ENCODE measurements around the gene NLK. TPM values are rescaled to one million over a fixed set of nuclear protein-coding genes. Genes with fewer than 3 reads are reported as not detected.
"Not testable (repeated sequence)": the region's sequence is repeated elsewhere in the genome, so short reads cannot be mapped to it uniquely, and the experiment has no call there.

The NLK gene
- total and polyA plus RNA-seq, 2 donors (not counting 3 experiments of a cell fraction or from before 2014, with no cell fraction given) = 23.8 to 34.2 TPM

- no peaks in the 10 kb centered on the region for H3K79me2 ChIP-seq (ENCODE audit: control insufficient read depth, insufficient read depth, low read length)
- H4K20me1 ChIP-seq (replicated peaks; ENCODE audit: control insufficient read depth, extremely low read depth, insufficient read depth, low read length) = no peaks in the 10 kb centered on the region
- no peaks in the 10 kb centered on the region for H3K36me3 ChIP-seq (ENCODE audit: control insufficient read depth in 2 of 2, extremely low read depth in 1 of 2, insufficient read depth in 2 of 2, low read length in 2 of 2)
- no peaks in the 10 kb centered on the region for H3K9me3 ChIP-seq (replicated peaks; ENCODE audit: control insufficient read depth, insufficient read depth, low read length)
- peak overlapping the region; percentile 49 for H2AFZ ChIP-seq (ENCODE audit: low read depth, low read length)
- peak overlapping the region; percentile 18 for H3K9ac ChIP-seq (replicated peaks; ENCODE audit: extremely low read depth, insufficient read depth, low read length)
- dilution Hi-C loops (cut with MboI; ENCODE audit: extremely low pct_ligation_motif_present, low sequenced_read_pairs) (no loop called here), intact Hi-C loops (cut with micrococcal nuclease) (loop anchor here (1.0 kb wide), 2 partner anchors 54 to 99 kb away; no protein-coding TSS in a partner anchor)
- peak overlapping the region; percentile 82 for H3K27ac ChIP-seq (ENCODE audit: insufficient read depth, low read depth, low read length)
- no peak overlapping the region for H3K4me3 ChIP-seq (replicated peaks in 1 of 3; ENCODE audit: insufficient read depth in 1 of 3, low read depth in 1 of 3, low read length in 3 of 3)
- no peaks in the 10 kb centered on the region for H3K9me1 ChIP-seq (replicated peaks; ENCODE audit: control insufficient read depth, extremely low read depth, insufficient read depth, low read length)
- ChIA-PET CTCF (interaction anchor here (0.7 to 1.2 kb wide), 4 partner anchors 19 to 197 kb away, joined by 3 read pairs; no protein-coding TSS in a partner anchor), POLR2A (interaction anchor here (1.2 kb wide), 1 partner anchor 7 kb away, joined by 3 read pairs; no protein-coding TSS in a partner anchor)
- H3K4me1 ChIP-seq (ENCODE audit: control insufficient read depth, extremely low read depth, insufficient read depth, low read length) = peaks cover 21% of the 10 kb centered on the region
- peak; percentile 98 for FAIRE-seq
- peak; percentile 80 for DNase-seq (ENCODE audit: low read depth, low spot score)
- peak overlapping the region; percentile 29 for H3K4me2 ChIP-seq (ENCODE audit: insufficient read depth, low read length)
- TF ChIP-seq POLR2AphosphoS5 (IDR thresholded peaks at IDR 0.05; ENCODE audit: insufficient read depth, low read depth, low read length) (peak; percentile 86), CTCF (IDR thresholded peaks at IDR 0.05; ENCODE audit: extremely low read depth in 1 of 2, insufficient read depth in 1 of 2, low read depth in 1 of 2, low read length in 2 of 2) (no peak), POLR2A (IDR thresholded peaks at IDR 0.05; ENCODE audit: low read depth, low read length) (no peak), GATA2 (IDR thresholded peaks at IDR 0.05; ENCODE audit: insufficient read depth, insufficient read length, low read depth, low read length) (peak; percentile 69), FOS (IDR thresholded peaks at IDR 0.05; ENCODE audit: borderline replicate concordance, insufficient read depth, low read length) (peak; percentile 95), MAX (IDR thresholded peaks at IDR 0.05; ENCODE audit: insufficient read depth, insufficient read length) (peak; percentile 67), JUN (IDR thresholded peaks at IDR 0.05; ENCODE audit: borderline replicate concordance, insufficient read depth, insufficient read length, low read depth) (peak; percentile 85), EZH2 (IDR thresholded peaks at IDR 0.05; ENCODE audit: borderline replicate concordance, low read depth, low read length, severe bottlenecking) (no peak), MYC (IDR thresholded peaks at IDR 0.05; ENCODE audit: low read depth, low read length) (peak; percentile 86)
- BruUV-seq (replicated peaks) = TSS peak; percentile 86
- no peaks in the 10 kb centered on the region for H3K27me3 ChIP-seq (ENCODE audit: control insufficient read depth in 2 of 2, insufficient read depth in 2 of 2, low read length in 2 of 2)
Measured at GRCh38 chr17:28033972-28034714, 8.3 kb upstream of the NLK start.

- peaks cover 21% of the 10 kb centered on the region for H3K4me1 ChIP-seq (ENCODE audit: control insufficient read depth, extremely low read depth, insufficient read depth, low read length)
- intact Hi-C loops (cut with micrococcal nuclease); H2AFZ ChIP-seq (ENCODE audit: low read depth, low read length); H3K27me3 ChIP-seq (ENCODE audit: control insufficient read depth in 2 of 2, insufficient read depth in 2 of 2, low read length in 2 of 2); H4K20me1 ChIP-seq (replicated peaks; ENCODE audit: control insufficient read depth, extremely low read depth, insufficient read depth, low read length); BruUV-seq (replicated peaks); H3K36me3 ChIP-seq (ENCODE audit: control insufficient read depth in 2 of 2, extremely low read depth in 1 of 2, insufficient read depth in 2 of 2, low read length in 2 of 2); H3K9me3 ChIP-seq (replicated peaks; ENCODE audit: control insufficient read depth, insufficient read depth, low read length); H3K9ac ChIP-seq (replicated peaks; ENCODE audit: extremely low read depth, insufficient read depth, low read length); POLR2A ChIA-PET; H3K4me3 ChIP-seq (replicated peaks in 1 of 3; ENCODE audit: insufficient read depth in 1 of 3, low read depth in 1 of 3, low read length in 3 of 3); H3K79me2 ChIP-seq (ENCODE audit: control insufficient read depth, insufficient read depth, low read length); dilution Hi-C loops (cut with MboI; ENCODE audit: extremely low pct_ligation_motif_present, low sequenced_read_pairs); CTCF ChIA-PET; H3K27ac ChIP-seq (ENCODE audit: insufficient read depth, low read depth, low read length); FAIRE-seq; DNase-seq (ENCODE audit: low read depth, low spot score); H3K9me1 ChIP-seq (replicated peaks; ENCODE audit: control insufficient read depth, extremely low read depth, insufficient read depth, low read length); H3K4me2 ChIP-seq (ENCODE audit: insufficient read depth, low read length): not testable (repeated sequence)
Measured at GRCh38 chr17:28035452-28035851, 7.0 kb upstream of the NLK start.

All from endothelial cell of umbilical vein (primary cell).